B cell (primary cell): Measurements from ENCODE around the gene CAPS2. TPM values are rescaled to one million over a fixed set of nuclear protein-coding genes. Genes with fewer than 3 reads are reported as not detected.

Experiments used
- ATAC-seq: fragments of 200-7000 bp; cut with Tn5 transposase; one replicate; pipeline ENCODE4 v1.10.0; 2021; ENCODE audit warnings: low read depth, mild to moderate bottlenecking, moderate number of reproducible peaks, moderate library complexity
- CTCF ChIA-PET: fragments of 350-600 bp; sonication (Branson Sonifier 250); formaldehyde crosslinking; loops from one replicate; lab custom pipeline; 2021; ENCODE audit warnings: antibody characterized with exemption, inconsistent platforms; lab: Charles Lee
- POLR2A ChIA-PET: fragments of 350-600 bp; sonication (Branson Sonifier 250); formaldehyde crosslinking; loops from one replicate; lab custom pipeline; 2021; ENCODE audit warnings: antibody characterized with exemption; lab: Charles Lee
- DNase-seq: peaks from one replicate; pipeline ENCODE4 v3.0.0; 2013
- H2AFZ ChIP-seq: 2 replicates; pipeline ENCODE4 v1.6.1; 2012; ENCODE audit warnings: mild to moderate bottlenecking, low read depth, low read length; ENCODE audit not compliant: insufficient read depth, poor library complexity, severe bottlenecking
- H3K27ac ChIP-seq, 2 donors: 1 replicate in 1 of 2; 2 replicates in 1 of 2; pipeline ENCODE4 v1.5.1; 2012 to 2013; ENCODE audit warnings: low read length in 2 of 2, mild to moderate bottlenecking in 2 of 2, moderate library complexity in 1 of 2
- H3K27me3 ChIP-seq, 4 experiments: fragments of 200-600 bp in 1 of 4; sonication (generic) in 1 of 4; replicated peaks in 1 of 4; 1 replicate in 2 of 4; 2 replicates in 2 of 4; pipeline versions ENCODE4 v1.6.1 to v1.7.0; 2013 to 2016; ENCODE audit warnings: low read length in 3 of 4, mild to moderate bottlenecking in 2 of 4, mixed read lengths in 1 of 4, moderate library complexity in 1 of 4; ENCODE audit not compliant: insufficient read depth in 4 of 4, control insufficient read depth in 3 of 4; ENCODE audit errors: control extremely low read depth in 1 of 4
- H3K36me3 ChIP-seq, 2 experiments: replicated peaks in 1 of 2; 1 replicate in 1 of 2; 2 replicates in 1 of 2; pipeline versions ENCODE4 v1.6.1 to v1.7.1; 2013; ENCODE audit warnings: low read length in 1 of 2; ENCODE audit not compliant: insufficient read depth in 2 of 2, control insufficient read depth in 1 of 2; ENCODE audit errors: control extremely low read depth in 1 of 2, extremely low read depth in 1 of 2
- H3K4me1 ChIP-seq, 2 donors: fragments of 200-600 bp in 1 of 2; sonication (generic) in 1 of 2; 1 replicate in 1 of 2; 2 replicates in 1 of 2; pipeline versions ENCODE4 v1.5.1 to v1.6.1; 2013 to 2017; ENCODE audit warnings: low read length in 2 of 2; ENCODE audit not compliant: control insufficient read depth in 2 of 2, insufficient read depth in 2 of 2
- H3K4me2 ChIP-seq: replicated peaks from 2 replicates; pipeline ENCODE3; 2012; ENCODE audit warnings: mild to moderate bottlenecking, low read depth, low read length; ENCODE audit not compliant: poor library complexity, severe bottlenecking
- H3K4me3 ChIP-seq, 5 experiments: fragments of 200-600 bp in 1 of 5; sonication (generic) in 1 of 5; 1 replicate in 3 of 5; 2 replicates in 2 of 5; pipeline versions ENCODE4 v1.5.1 to v1.7.0; 2011 to 2016; ENCODE audit warnings: low read length in 4 of 5, mild to moderate bottlenecking in 4 of 5, low read depth in 2 of 5, control low read depth in 1 of 5, moderate library complexity in 1 of 5; ENCODE audit not compliant: insufficient read depth in 1 of 5; ENCODE audit errors: control extremely low read depth in 1 of 5, extremely low read depth in 1 of 5
- H3K79me2 ChIP-seq: fragments of 200-600 bp; sonication (generic); one replicate; pipeline ENCODE4 v1.6.0; 2016; ENCODE audit warnings: low read length; ENCODE audit not compliant: control insufficient read depth, insufficient read depth
- H3K9ac ChIP-seq: fragments of 200-600 bp; sonication (generic); 2 replicates; pipeline ENCODE4 v1.6.1; 2017; ENCODE audit warnings: mild to moderate bottlenecking, low read length, moderate library complexity
- H3K9me3 ChIP-seq, 3 donors: one replicate each; pipeline versions ENCODE4 v1.6.1 to v1.7.1; 2013; ENCODE audit warnings: low read length in 2 of 3; ENCODE audit not compliant: control insufficient read depth in 2 of 3, insufficient read depth in 1 of 3; ENCODE audit errors: control extremely low read depth in 1 of 3
- H4K20me1 ChIP-seq: 2 replicates; pipeline ENCODE4 v1.6.0; 2012; ENCODE audit warnings: mild to moderate bottlenecking, low read length; ENCODE audit not compliant: insufficient read depth, control insufficient read depth, poor library complexity, severe bottlenecking
- H3K27ac Mint-ChIP-seq: one replicate; pipeline ENCODE4 v1.8.0; 2021; ENCODE audit warnings: mixed read lengths
- H3K27me3 Mint-ChIP-seq: one replicate; pipeline ENCODE4 v1.8.0; 2021; ENCODE audit warnings: mixed read lengths
- H3K4me1 Mint-ChIP-seq: one replicate; pipeline ENCODE4 v1.8.0; 2021; ENCODE audit warnings: mixed read lengths
- H3K4me3 Mint-ChIP-seq: one replicate; pipeline ENCODE4 v1.8.0; 2021; ENCODE audit warnings: mixed read lengths
- H3K9me3 Mint-ChIP-seq: one replicate; pipeline ENCODE4 v1.8.0; 2022; ENCODE audit warnings: mixed read lengths; ENCODE audit not compliant: insufficient read depth
- EZH2 ChIP-seq: IDR thresholded peaks from 2 replicates; pipeline ENCODE4 v1.6.1; 2012; ENCODE audit warnings: borderline replicate concordance, low read depth, mild to moderate bottlenecking, moderate library complexity, low read length; ENCODE audit not compliant: insufficient read depth, poor library complexity, severe bottlenecking
- WGBS: methylation state at CpG from one replicate; pipeline ENCODE4 v1.1.5; 2013; ENCODE audit warnings: missing lambda C conversion rate; ENCODE audit not compliant: insufficient coverage; 5-methylcytosine and 5-hydroxymethylcytosine counted together
- intact Hi-C: fragments of 100-400 bp; cut with micrococcal nuclease; formaldehyde crosslinking; loops from one replicate; pipeline ENCODE4 v1.10.0; 2022
- polyA plus RNA-seq: library from polyadenylated mRNA; depleted of rRNA; stranded (reverse); fragments of >200 nt; gene quantifications from 2 replicates; pipeline ENCODE4 v1.2.3, GENCODE V29; 2012
- total RNA-seq, 2 donors: library from RNA; stranded (reverse); fragments of 120-200 nt in 1 of 2; gene quantifications; 1 replicate in 1 of 2; 2 replicates in 1 of 2; pipeline versions ENCODE4 v1.2.3 to v1.2.4, GENCODE V29; 2013 to 2022
- TF ChIP-seq, protein P1 (sequence below): fragments of 200-600 bp; IDR thresholded peaks from one replicate; pipeline ENCODE4 v1.8.0; 2022; ENCODE audit warnings: antibody characterized with exemption, mild to moderate bottlenecking

The CAPS2 gene
- total and polyA plus RNA-seq, 2 donors (not counting 1 experiment from before 2014, with no cell fraction given) = 2.3 to 8.4 TPM

DNA sequence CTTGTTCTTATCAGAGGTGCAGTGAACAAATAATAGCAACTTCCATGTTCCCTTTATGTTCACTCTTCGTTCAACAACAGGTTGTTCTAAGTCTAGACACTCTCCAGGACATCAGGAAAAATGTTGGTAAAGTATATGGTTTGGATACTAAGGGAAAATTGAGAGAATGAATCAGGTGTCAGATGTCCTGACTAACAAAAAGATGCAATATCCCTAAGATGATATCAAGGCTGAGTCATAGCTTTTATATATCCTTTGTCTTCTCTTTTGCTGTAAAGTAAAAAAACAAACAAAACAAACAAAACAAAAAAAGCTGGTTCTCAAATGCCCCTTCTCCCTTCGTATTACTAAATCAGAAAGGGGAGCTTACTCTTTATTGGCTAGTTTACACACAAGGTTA is 15.4 kb upstream of the CAPS2 start:
- no peaks in the 10 kb centered on the region for H3K36me3 ChIP-seq
- DNase-seq = no peak
- no peak overlapping the region for H3K9ac ChIP-seq
- ChIA-PET CTCF (no interaction called here), POLR2A (no interaction called here)
- intact Hi-C loops = no loop called here
- no peak for ATAC-seq
- H3K27me3 Mint-ChIP-seq = peaks cover 10% of the 10 kb centered on the region
- no peak overlapping the region for H3K27ac Mint-ChIP-seq
- no peak overlapping the region for H3K4me3 ChIP-seq
- no peaks in the 10 kb centered on the region for H3K27me3 ChIP-seq
- no peaks in the 10 kb centered on the region for H3K4me1 Mint-ChIP-seq
- H3K9me3 ChIP-seq = no peaks in the 10 kb centered on the region
- WGBS = no CpG with 5 or more reads among the region's 2 CpGs
- no peaks in the 10 kb centered on the region for H3K79me2 ChIP-seq
- peaks cover 2% of the 10 kb centered on the region for H3K9me3 Mint-ChIP-seq
- no peaks in the 10 kb centered on the region for H4K20me1 ChIP-seq
- no peak overlapping the region for H2AFZ ChIP-seq
- H3K27ac ChIP-seq = no peak overlapping the region
- no peaks in the 10 kb centered on the region for H3K4me1 ChIP-seq
- H3K4me3 Mint-ChIP-seq = no peak overlapping the region
- TF ChIP-seq EZH2 = no peak
- TF ChIP-seq, protein P1, sequence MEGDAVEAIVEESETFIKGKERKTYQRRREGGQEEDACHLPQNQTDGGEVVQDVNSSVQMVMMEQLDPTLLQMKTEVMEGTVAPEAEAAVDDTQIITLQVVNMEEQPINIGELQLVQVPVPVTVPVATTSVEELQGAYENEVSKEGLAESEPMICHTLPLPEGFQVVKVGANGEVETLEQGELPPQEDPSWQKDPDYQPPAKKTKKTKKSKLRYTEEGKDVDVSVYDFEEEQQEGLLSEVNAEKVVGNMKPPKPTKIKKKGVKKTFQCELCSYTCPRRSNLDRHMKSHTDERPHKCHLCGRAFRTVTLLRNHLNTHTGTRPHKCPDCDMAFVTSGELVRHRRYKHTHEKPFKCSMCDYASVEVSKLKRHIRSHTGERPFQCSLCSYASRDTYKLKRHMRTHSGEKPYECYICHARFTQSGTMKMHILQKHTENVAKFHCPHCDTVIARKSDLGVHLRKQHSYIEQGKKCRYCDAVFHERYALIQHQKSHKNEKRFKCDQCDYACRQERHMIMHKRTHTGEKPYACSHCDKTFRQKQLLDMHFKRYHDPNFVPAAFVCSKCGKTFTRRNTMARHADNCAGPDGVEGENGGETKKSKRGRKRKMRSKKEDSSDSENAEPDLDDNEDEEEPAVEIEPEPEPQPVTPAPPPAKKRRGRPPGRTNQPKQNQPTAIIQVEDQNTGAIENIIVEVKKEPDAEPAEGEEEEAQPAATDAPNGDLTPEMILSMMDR = no peak
- H3K4me2 ChIP-seq = no peak overlapping the region

DNA sequence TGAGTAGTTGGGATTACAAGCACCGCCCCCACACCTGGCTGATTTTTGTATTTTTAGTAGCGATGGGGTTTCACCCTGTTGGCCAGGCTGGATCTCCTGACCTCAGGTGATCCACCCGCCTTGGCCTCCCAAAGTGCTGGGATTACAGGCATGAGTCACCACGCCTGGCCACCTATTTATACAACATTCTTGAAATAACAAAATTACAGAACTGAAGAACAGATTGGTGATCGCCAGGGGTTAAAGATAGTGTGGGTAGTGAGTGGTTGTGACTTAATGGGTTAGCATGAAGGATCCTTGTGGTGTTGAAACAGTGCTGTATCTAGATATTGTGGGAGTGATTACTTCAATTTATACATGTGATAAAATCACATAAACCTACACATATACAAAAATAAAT is 11.7 kb upstream of the CAPS2 start:
- H3K36me3 ChIP-seq = no peaks in the 10 kb centered on the region
- H3K9me3 ChIP-seq = no peaks in the 10 kb centered on the region
- peaks cover 3% of the 10 kb centered on the region for H3K27me3 Mint-ChIP-seq
- H2AFZ ChIP-seq = no peak overlapping the region
- ATAC-seq = no peak
- no peaks in the 10 kb centered on the region for H3K79me2 ChIP-seq
- POLR2A ChIA-PET = no interaction called here
- H3K27me3 ChIP-seq = no peaks in the 10 kb centered on the region
- H3K4me1 ChIP-seq = no peaks in the 10 kb centered on the region
- no peak for TF ChIP-seq EZH2
- TF ChIP-seq, protein P1 = no peak
- H3K27ac Mint-ChIP-seq = no peak overlapping the region
- no peak overlapping the region for H3K9ac ChIP-seq
- CTCF ChIA-PET = no interaction called here
- no peaks in the 10 kb centered on the region for H3K4me1 Mint-ChIP-seq
- no peaks in the 10 kb centered on the region for H4K20me1 ChIP-seq
- intact Hi-C loops = no loop called here
- no peak overlapping the region for H3K4me2 ChIP-seq
- 90% methylated on average over 2 of the region's 5 CpGs for WGBS
- peaks cover 4% of the 10 kb centered on the region for H3K9me3 Mint-ChIP-seq
- no peak overlapping the region for H3K27ac ChIP-seq
- no peak overlapping the region for H3K4me3 Mint-ChIP-seq
- no peak for DNase-seq
- H3K4me3 ChIP-seq = no peak overlapping the region
